Mesenteric fat pad (tissue), 1 donor: Measurements from ENCODE around the gene PPP1R27. TPM values are rescaled to one million over a fixed set of nuclear protein-coding genes. Genes with fewer than 3 reads are reported as not detected.
A peak's percentile ranks its signal among the peaks of the same experiment; 100 is the strongest.

Source experiments
- DNase-seq: peaks from one replicate; pipeline ENCODE4 v3.0.0-alpha.2; 2020; ENCODE audit warnings: low spot score
- total RNA-seq: library from RNA; stranded (reverse); fragmentation: NEBNext Ultra II Directional; extraction: Animal tissue kit (Norgen Biotek cat#: 25700); gene quantifications from one replicate; pipeline ENCODE4 v1.2.1, GENCODE V29; 2021
- donor health status: DM: yes; HTN: yes; CAD: no.

PPP1R27 gene
- total RNA-seq, 1 donor from 2014 or later: not detected

DNA sequence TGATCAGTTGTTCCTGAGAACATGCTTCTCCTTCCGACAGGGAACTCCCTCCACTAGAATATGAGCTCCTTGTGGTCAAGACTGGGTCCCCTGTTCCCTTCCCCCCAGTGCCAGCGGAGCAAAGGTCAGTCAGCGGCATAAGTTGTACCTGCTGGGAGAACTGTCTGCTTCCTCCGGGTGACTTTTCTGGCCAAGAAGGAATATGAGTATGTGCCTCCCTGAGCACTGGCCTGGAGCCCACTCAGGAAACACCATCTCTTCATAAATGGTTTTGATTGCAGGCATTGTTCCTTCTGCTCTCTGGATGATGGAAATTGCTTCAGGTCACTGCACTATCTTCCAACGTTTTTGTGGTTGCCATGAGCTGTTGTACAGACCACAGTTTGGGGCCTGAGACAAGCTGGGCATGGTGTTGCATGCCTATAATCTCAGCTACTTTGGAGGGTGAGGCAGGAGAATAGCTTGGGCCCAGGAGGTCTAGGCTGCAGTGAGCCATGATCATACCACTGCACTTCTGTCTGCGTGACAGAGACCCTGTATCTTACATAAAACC, 28.3 kb upstream of the PPP1R27 start:
- DNase-seq: no peak

DNA sequence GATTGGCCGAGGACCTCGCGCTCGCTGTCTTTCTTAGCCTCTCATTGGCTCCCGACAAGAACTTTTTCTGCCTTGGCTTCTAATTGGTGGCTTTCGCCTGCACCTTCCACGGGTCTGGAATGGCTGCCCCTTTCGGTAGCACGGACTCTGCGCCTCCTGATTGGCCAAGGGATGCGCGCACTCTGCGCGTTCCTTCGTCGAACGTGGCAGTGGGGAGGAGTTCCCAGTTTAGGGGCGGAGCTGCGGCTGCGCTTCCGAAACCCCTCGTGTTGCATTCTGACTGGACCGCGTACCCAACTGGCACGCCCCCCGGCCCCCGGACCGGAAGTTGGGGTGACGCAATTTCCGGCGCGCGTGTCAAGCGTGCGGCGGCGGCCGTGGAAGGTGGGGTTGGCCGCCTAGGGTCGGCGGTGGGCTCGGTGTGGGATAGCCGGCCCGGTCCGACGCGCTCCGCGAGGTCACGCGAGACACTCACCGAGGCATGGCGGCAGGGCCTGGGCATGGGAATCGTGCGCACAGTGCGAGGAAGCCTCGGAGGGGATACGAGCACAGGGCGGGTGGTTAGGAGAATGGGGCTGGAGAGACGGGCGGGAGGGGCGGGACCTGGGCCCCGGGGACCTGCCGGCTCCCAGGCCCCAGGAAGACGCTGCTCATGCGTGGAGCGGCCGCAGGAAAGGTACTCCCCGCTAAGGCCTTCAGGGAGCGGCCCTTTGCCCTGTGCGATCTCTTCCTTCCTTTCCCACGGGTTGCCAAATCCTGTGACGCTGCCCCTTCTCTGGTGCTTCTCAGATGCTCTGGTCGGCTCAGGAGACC, 26.1 kb upstream of the PPP1R27 start:
- DNase-seq: peak; percentile 100

DNA sequence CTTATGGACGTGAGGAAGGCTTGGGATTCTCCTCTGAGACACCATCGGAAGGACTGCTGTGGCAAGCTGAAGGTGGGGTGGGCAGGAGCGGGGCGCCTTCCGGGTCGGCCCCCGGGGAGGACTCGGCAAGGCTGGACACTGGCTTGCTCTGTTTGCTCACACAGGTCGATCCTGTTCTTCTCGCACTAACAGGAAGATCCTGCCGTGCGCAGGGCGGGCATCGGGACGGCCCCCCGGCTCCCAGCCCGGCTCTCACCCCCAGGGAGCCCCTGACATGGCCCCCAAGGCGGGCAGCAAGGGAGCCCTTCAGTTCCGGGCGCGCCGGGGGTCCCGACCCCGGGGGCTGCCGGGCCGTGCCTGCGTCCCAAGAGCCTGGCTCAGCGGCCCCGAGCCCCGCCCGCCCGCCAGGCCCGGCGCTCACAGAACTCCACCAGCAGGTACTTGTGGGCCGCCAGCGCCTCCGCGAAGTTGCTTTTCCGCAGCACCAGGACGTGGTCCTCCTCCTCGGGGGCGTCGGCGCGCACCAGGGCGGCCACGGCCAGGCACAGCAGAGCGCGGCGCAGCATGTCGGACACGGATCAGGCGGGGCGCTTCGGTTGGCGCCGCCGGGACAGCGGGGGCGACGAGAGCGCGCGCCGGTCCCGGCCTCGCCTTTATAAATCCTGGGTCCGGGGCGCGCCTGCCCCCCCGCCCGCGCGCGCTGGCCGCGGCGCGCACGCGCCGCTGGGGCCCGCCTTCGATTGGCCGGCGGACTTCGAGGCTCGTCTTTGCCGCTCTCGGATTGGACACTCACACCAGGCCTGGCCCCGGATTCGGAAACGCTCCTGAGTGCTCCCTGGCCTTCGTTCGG, 25.3 kb upstream of the PPP1R27 start, which contains the start of gene P4HB:
TSS of gene P4HB (minus strand) at position 630 of the 850 bp plus-strand sequence. CDS start at position 566, 64 bp downstream.
- DNase-seq: peak; percentile 99

DNA sequence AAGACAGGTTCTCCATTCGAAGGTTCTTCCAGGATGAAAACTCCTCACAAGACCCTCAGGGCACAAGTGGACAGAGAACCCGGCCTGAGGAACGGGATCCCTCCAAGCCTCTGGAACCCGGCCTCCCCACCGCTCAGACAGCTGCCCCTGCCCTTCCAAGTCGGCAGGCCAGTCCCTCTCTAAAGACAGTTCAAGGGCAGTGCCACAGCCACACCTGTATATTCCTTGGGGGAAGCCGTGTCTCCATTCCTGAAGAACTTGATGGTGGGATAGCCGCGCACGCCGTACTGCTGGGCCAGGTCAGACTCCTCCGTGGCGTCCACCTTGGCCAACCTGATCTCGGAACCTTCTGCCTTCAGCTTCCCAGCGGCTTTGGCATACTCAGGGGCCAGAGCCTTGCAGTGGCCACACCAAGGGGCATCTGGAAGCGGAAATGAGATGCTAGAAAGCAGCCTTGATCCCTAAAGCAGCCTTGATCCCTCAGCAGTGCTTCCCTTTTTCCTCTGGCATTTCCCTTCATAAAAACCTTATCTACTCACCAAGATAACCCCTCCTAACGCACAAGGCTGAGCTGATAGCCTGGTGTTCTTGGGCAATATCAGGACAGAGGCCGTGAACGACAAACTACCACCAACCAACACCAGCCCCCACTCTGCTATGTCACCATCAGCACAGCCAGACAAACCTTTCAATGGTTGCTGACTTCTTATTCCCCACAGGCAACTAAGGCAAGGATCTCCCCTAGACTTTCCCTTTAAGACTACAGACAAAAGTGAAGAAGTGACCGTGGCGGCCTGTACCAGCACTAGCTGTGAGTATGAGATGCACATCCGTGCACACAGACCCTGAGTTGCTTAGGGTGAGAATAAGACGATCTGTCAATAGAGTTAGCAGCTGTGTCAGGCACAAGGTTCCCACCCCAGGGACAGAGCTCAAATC, 24.4 kb upstream of the PPP1R27 start:
- no peak for DNase-seq

DNA sequence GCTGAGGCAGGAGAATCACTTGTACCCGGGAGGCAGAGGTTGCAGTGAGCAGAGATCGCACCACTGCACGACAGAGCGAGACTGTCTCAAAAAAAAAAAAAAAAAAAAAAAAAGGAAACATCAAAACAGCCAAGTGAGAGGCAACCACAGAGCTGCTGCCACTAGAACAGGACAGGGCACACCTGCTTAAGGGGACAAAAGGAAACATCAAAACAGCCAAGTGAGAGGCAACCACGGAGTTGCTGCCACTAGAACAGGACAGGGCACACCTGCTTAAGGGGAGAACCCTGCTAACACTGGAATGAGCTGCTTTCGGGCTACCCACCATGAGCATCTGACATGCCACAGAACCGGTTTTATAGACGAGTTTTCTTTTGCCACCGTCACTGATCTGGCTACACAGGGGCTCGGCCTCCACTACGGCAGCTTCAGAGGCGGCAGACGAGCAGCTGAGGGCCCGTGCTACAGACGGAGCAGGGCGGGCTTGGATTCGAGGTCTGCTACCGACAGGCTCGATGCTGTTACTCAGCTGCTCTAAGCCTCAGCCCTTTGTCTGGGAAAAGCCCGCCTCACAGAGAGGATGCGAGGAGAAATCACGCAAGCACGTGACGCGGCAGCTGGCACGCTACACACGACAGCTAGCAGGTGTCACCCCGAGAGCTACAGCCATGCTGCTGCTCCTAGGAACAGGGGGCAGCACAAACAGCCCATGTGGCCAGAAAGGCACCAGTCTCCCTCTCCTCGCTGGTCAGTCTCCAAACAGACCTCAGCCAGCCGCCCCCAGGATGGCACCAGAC, 23.5 kb upstream of the PPP1R27 start:
- DNase-seq: no peak

DNA sequence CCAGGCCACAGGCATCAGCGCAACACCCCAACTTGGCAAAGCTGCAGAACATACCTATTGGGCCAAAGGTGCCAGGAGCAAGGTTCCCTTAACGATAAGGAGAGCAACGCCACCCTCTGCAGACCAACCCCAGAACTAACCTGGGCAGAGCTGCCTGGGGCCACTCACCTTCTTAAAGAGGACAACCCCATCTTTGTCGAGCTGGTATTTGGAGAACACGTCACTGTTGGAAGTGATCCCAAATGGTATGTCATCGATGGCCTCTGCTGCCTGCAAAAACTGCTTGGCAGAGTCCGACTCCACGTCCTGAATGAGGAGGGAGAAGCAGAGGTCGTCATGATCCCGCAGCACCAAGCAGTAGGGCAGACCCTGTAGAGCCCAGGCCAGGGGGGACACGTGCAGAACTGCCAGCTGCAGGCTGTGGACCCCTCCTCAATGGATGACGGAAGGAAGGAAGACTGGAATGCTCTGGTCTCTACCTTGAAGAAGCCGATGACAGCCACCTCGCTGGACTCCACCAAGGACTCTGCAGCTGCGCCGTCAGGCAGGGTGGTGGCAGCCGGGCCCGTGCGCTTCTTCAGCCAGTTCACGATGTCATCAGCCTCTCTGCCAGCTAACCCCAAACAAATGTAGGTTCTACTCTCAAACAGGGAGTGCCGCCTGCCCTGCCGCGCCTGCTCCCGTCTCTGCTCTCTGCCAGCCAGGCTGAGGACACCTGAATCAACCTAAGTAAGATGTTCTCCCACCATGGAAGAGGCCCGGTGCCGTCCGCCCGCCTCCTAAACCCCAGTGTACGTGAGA, 20.3 kb upstream of the PPP1R27 start:
- DNase-seq: no peak

DNA sequence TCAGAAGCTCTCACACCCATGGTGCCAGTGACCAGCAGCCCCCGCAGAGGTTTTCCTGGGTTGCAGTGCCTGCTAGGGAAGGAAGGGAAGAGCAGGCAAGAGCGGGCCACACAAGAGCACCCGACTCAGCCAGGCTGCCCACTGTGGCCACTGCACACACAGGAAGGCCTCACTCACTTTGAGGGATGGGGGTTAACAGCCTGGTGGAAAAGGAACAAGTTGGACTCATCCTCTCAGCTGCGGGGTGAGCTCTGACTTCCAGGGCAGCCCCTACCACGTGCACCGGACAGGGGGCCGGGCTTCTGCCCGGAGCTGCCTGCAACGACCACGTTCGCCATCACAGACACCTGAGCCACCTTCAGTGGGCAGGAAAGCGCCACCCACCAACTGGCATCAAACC, 17.4 kb upstream of the PPP1R27 start:
- no peak for DNase-seq

DNA sequence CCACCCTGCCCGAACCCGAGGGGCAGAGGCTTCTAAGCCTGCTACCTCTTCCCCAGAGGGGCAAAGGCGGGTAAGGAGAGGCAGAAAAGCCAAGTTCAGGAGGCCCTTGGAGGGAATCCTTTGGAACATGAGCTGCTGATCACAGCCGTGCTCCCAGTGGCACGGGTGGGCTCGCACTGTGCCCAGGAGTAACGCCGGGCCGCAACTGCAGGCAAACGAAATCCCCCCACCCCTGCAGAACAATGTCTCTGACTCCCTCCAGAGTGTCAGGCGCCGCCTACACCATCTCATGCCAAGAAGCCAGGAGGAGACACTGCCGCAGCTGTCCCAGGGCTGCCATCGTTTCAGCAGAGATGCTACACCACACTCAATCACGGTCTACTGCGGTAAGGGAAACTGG, 16.6 kb upstream of the PPP1R27 start:
- DNase-seq: no peak

DNA sequence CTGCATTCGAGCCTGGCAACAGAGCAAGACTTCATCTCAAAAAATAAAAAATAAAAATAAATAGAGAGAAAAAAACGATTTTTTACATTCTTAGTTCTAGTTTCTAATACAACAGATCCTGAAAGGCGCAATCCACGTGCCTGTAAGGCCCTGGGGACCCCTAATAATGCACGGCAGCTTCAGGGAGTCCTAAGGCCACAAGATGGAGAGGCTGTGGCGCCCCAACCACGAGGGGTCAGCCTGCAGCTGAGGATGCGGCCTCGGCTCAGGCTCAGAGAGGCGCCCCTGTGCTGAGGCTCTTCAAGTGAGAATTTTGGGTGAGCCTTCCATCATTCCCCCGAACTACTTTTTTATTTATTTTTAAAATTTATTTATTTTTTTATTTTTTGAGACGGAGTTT, 14.6 kb upstream of the PPP1R27 start:
- no peak for DNase-seq

DNA sequence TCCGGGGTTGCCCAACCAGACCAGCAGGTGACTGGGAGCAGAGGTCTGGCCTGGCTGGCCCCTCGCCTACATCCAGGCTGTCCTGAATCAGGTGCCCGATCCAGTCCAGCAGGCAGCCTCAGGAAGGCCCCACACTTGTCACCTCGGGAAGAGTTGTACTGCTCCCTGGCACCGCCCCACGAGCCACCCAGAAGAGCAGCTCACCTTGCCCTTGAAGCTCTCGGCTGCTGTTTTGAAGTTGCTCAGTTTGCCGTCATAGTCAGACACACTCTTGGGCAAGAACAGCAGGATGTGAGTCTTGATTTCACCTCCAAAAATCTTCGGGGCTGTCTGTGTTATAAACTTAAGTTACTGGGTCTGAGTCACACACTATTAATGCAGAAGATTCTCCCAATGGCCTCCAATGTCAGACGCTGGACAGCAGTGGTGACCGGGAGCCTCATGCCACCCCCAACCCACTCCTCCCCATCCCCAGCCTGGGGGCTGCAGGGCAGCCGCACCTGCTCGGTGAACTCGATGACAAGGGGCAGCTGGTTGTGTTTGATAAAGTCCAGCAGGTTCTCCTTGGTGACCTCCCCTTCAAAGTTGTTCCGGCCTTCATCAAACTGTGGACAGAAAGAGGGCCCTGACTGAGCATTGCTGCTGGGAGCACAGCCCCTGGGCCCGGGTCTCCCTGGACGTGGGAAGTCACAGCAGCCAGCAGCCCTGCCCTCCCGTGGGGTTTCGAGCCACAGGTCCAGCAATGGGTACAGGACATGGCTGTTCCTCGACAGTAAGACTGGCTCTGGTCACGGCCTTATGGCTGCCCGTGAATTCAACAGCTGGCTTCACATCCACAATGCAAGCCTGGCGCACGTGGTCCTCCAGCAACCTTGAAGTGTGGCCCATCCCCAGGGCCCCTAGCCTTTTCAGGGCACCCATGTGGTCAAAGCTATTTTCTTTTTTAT, 12.2 kb upstream of the PPP1R27 start:
- DNase-seq: no peak

DNA sequence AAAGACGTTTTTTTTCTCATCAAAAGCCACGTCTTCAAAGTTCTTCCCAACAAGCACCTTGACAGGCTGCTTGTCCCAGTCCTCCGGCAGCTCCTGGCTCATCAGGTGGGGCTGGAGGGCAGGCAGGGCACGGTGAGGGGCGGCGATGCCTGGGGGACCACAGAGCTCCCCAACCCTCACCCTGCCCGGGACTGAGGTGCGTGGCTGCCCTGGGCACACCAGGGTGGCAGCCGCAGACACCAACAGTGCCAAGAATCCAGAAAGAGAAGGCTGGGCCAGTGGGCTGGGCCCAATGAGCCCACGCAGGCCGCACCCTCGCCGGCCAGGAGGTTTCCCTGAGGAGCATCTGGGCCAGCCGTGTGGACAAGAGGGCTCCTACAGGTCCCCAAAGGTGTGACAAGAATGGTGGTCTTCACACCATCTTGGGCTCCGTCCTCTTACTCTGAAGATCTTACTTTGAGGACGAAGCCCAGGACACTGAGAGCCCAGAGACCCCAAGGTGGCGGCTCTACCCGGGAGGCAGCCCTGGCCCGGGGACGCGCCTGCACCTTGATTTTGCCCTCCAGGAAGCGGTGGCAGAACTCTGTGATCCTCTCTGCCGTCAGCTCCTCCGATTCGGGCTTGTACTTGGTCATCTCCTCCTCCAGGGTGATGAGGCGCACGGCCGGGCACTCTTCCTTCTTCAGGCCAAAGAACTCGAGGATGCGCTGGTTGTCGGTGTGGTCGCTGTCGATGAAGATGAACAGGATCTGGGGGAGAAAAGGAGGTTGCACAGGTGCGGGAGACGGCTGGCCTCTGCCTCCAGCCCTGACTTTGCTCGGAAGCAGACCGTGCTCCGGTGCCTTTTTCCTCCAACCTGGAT, 11.3 kb upstream of the PPP1R27 start:
- DNase-seq: peak; percentile 88

DNA sequence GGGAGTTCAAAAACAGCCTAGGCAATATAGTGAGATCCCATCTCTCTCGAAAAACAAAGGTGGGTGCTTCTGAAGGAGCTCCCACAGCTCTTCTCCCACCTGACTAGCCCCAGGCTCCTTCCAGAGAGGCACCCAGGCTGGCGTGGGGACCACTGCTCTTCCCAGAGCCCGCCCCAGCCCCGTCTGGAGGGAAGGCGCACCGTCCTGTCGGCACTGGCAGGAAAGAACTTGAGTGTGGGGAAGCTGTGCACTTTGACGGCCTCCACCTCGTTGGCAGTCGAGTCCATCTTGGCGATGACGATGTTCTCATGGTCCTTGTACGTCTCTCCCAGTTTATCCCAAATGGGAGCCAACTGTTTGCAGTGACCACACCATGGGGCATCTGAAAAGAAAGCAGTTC, 10.5 kb upstream of the PPP1R27 start:
- peak; percentile 86 for DNase-seq

DNA sequence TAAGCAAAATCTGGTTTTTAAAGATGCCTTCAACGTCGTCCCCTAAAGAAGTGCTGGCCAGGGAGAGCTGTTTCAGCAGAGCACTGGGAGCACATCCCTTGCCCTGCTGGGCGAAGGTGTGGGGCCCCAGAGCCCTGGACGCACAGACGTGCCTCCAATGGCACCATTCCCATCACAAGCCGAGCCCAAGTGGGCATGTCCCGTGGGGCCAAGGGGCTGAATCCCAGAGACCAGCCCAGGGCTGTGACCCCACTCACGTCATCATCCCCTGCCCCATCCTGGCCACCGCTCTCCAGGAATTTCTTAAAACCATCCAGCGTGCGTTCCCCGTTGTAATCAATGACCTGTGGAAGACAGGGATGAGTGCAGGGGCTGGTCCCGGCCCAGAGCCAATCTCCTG, 10.0 kb upstream of the PPP1R27 start:
- DNase-seq: no peak

DNA sequence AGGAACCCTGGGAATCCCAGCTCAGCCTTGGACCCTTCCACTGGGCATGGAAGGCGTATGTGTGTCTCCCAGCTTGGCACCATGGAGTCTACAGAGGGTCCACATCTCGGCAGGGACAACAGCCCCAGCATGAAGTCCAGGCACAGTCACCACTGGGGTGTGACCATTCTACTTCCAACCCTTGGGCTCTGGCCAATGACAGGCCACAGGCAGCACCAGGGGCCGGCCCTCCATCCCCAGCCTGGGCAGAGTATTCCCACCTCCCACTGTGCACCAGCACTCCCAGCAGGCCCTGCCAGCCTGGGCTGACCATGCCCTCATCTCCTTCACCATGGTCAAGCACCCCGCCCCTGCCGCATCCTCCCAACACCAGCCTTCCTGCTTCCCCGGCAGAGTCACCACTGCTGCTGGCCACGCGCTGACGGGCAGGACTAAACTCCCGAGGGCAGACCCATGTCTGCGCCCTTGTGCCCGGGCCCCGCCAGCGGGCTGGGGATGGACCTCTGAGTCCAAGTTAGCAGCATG, 9.5 kb upstream of the PPP1R27 start:
- DNase-seq: peak; percentile 85

DNA sequence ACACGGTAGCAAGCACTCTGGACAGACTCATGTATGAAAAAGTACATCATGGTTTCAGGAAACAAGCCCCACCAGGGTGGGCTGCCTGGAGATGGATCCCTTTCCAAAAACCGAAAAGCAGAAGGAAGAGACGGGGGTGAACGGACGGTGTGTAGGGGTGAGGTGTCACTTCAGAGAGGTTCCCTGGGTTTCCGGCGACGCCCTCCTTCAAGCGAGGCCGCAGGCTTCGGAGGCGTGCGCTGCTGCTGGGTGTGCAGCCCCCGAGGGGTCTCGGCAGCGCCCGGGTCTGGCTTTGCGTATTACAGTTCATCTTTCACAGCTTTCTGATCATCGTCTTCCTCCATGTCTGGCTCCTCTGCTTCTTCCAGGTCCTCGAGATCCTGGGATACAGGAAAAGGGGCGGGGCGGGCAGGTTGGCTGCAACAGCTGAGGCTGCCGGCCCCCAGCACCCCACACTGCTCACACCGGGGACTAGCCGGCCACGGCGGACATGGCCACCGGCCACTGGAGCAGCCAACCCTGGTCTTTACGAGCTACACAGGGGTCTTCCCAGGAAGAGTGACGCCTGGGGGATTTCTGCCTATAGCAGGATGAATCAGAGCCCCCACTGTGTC, 9.0 kb upstream of the PPP1R27 start:
- peak; percentile 85 for DNase-seq
